T-cell (primary cell): ENCODE data around the gene ASCC1. TPM values are rescaled to one million over a fixed set of nuclear protein-coding genes. Genes with fewer than 3 reads are reported as not detected.
A peak's percentile ranks its signal among the peaks of the same experiment; 100 is the strongest.

ENCODE experiments used
- ATAC-seq, 4 experiments: fragments of 200-7000 bp in 3 of 4; fragments of 150-1000 bp in 1 of 4; cut with Tn5 transposase; replicated peaks in 1 of 4; 1 replicate in 3 of 4; 2 replicates in 1 of 4; pipeline ENCODE4 v1.10.0; 2021; ENCODE audit warnings: moderate library complexity in 3 of 4, mild to moderate bottlenecking in 2 of 4, moderate number of reproducible peaks in 1 of 4
- CTCF ChIA-PET, 2 donors: fragments of 300-600 bp; sonication (Branson Sonifier 250); formaldehyde crosslinking; loops; one replicate each; lab custom pipeline; 2022; ENCODE audit warnings: antibody characterized with exemption in 2 of 2; lab: Charles Lee
- POLR2A ChIA-PET, 2 donors: fragments of 300-600 bp; sonication (Branson Sonifier 250); formaldehyde crosslinking; loops; one replicate each; lab custom pipeline; 2022; ENCODE audit warnings: antibody characterized with exemption in 2 of 2; lab: Charles Lee
- DNase-seq, 35 experiments: peaks; one replicate each; pipeline versions ENCODE4 v3.0.0 to v3.0.0-alpha.2; 2013 to 2023
- H3K27ac ChIP-seq: one replicate; pipeline ENCODE4 v1.5.1; 2013; ENCODE audit warnings: low read length
- H3K27me3 ChIP-seq, 2 experiments: replicated peaks in 1 of 2; 1 replicate in 1 of 2; 2 replicates in 1 of 2; pipeline versions ENCODE4 v1.6.1 to v1.7.0; 2013; ENCODE audit warnings: low read length in 1 of 2, mixed read lengths in 1 of 2; ENCODE audit not compliant: control insufficient read depth in 2 of 2, insufficient read depth in 2 of 2; ENCODE audit errors: extremely low read depth in 1 of 2
- H3K36me3 ChIP-seq, 2 donors: 1 replicate in 1 of 2; 2 replicates in 1 of 2; pipeline versions ENCODE4 v1.6.1 to v1.7.0; 2013; ENCODE audit warnings: low read length in 1 of 2; ENCODE audit not compliant: control insufficient read depth in 2 of 2, insufficient read depth in 1 of 2; ENCODE audit errors: extremely low read depth in 1 of 2
- H3K4me1 ChIP-seq, 2 experiments: 1 replicate in 1 of 2; 2 replicates in 1 of 2; pipeline versions ENCODE4 v1.6.1 to v1.7.0; 2013; ENCODE audit warnings: low read length in 2 of 2, mixed read lengths in 1 of 2; ENCODE audit not compliant: insufficient read depth in 2 of 2, control insufficient read depth in 1 of 2; ENCODE audit errors: extremely low read depth in 1 of 2
- H3K4me3 ChIP-seq, 2 donors: 1 replicate in 1 of 2; 2 replicates in 1 of 2; pipeline versions ENCODE4 v1.5.1 to v1.7.0; 2013; ENCODE audit warnings: mild to moderate bottlenecking in 2 of 2, low read length in 1 of 2, moderate library complexity in 1 of 2; ENCODE audit not compliant: control insufficient read depth in 1 of 2; ENCODE audit errors: extremely low read depth in 1 of 2
- H3K9me3 ChIP-seq: 2 replicates; pipeline ENCODE4 v1.7.0; 2013
- H3K27ac Mint-ChIP-seq, 2 donors: one replicate each; pipeline ENCODE4 v1.8.0; 2020 to 2021; ENCODE audit warnings: mild to moderate bottlenecking in 2 of 2, mixed read lengths in 2 of 2
- H3K27me3 Mint-ChIP-seq, 2 donors: one replicate each; pipeline ENCODE4 v1.8.0; 2021 to 2022; ENCODE audit warnings: mixed read lengths in 2 of 2
- H3K36me3 Mint-ChIP-seq: one replicate; pipeline ENCODE4 v1.8.0; 2021; ENCODE audit warnings: mixed read lengths
- H3K4me1 Mint-ChIP-seq, 3 donors: one replicate each; pipeline ENCODE4 v1.8.0; 2020 to 2022; ENCODE audit warnings: mixed read lengths in 3 of 3, mild to moderate bottlenecking in 1 of 3
- H3K4me3 Mint-ChIP-seq, 3 donors: one replicate each; pipeline ENCODE4 v1.8.0; 2020 to 2022; ENCODE audit warnings: mild to moderate bottlenecking in 3 of 3, mixed read lengths in 3 of 3, moderate library complexity in 3 of 3
- H3K9me3 Mint-ChIP-seq, 3 donors: one replicate each; pipeline ENCODE4 v1.8.0; 2020 to 2022; ENCODE audit warnings: mixed read lengths in 3 of 3
- WGBS: methylation state at CpG from one replicate; pipeline ENCODE4 v1.1.5; 2013; ENCODE audit warnings: missing lambda C conversion rate; ENCODE audit not compliant: insufficient coverage; 5-methylcytosine and 5-hydroxymethylcytosine counted together
- total RNA-seq, 35 experiments: library from RNA in 6 of 35; stranded (reverse) in 6 of 35; fragments of 120-200 nt in 1 of 35; gene quantifications; one replicate each; pipeline versions ENCODE4 v1.2.1 to v1.2.4 and lab custom pipeline; 2013 to 2026

The ASCC1 gene
- total RNA-seq, 5 donors from 2014 or later (not counting 1 experiment from before 2014, with no cell fraction given): 15.7 to 24.1 (median 21.7) TPM

GRCh38 chr10:72081210-72081609, 134.9 kb downstream of the ASCC1 start:
- Histone ChIP-seq H3K27me3 (no peaks in the 10 kb centered on the region), H3K36me3 (peaks cover 8 to 61% of the 10 kb centered on the region in 2 donors), H3K4me3 (peak overlapping the region; percentile 7 to 21), H3K9me3 (no peaks in the 10 kb centered on the region), H3K27ac (peak overlapping the region; percentile 80), H3K4me1 (peaks cover 75 to 100% of the 10 kb centered on the region in 2 experiments)
- Mint-ChIP-seq H3K4me1 (peaks cover 95 to 99% (median 96%) of the 10 kb centered on the region in 3 donors), H3K4me3 (peak overlapping the region; percentile 47 to 96 (median 53)), H3K9me3 (no peaks in the 10 kb centered on the region), H3K27me3 (no peaks in the 10 kb centered on the region), H3K36me3 (peaks cover 37% of the 10 kb centered on the region), H3K27ac (peak overlapping the region; percentile 94 to 99)
- POLR2A ChIA-PET: no interaction called here
- DNase-seq: peak in 1 of 35 experiments; percentile 9
- ATAC-seq: no peak
- 94% methylated on average over 5 of the region's 9 CpGs for WGBS
- CTCF ChIA-PET: no interaction called here

- H3K9me3 ChIP-seq: no peaks in the 10 kb centered on the region
- H3K27me3 ChIP-seq: no peaks in the 10 kb centered on the region
- peaks cover 95 to 99% (median 96%) of the 10 kb centered on the region in 3 donors for H3K4me1 Mint-ChIP-seq
- peaks cover 28% of the 10 kb centered on the region for H3K36me3 Mint-ChIP-seq
- POLR2A ChIA-PET: interaction anchor here (0.6 to 1.3 kb wide), 7 partner anchors 8 to 275 kb away, joined by 3 to 8 read pairs (median 3); partner anchors contain the start of genes SPOCK2 (in 2 of the 2) and DNAJB12 (in 1 of the 2)
- no peaks in the 10 kb centered on the region for H3K27me3 Mint-ChIP-seq
- peak overlapping the region; percentile 80 for H3K27ac ChIP-seq
- no peak for ATAC-seq
- DNase-seq: no peak
- H3K36me3 ChIP-seq: peaks cover 8 to 59% of the 10 kb centered on the region in 2 donors
- CTCF ChIA-PET: interaction anchor here (0.6 to 1.6 kb wide), 4 partner anchors 31 to 1926 kb away, joined by 3 to 7 read pairs (median 4); no protein-coding TSS in a partner anchor
- H3K4me1 ChIP-seq: peaks cover 73 to 100% of the 10 kb centered on the region in 2 experiments
- H3K4me3 ChIP-seq: peak overlapping the region; percentile 34 to 52
- WGBS: 65% methylated on average over 12 of the region's 14 CpGs
- H3K27ac Mint-ChIP-seq: peak overlapping the region; percentile 94 to 99
- peak overlapping the region; percentile 75 to 96 (median 76) for H3K4me3 Mint-ChIP-seq
- no peaks in the 10 kb centered on the region for H3K9me3 Mint-ChIP-seq
Measured at GRCh38 chr10:72080042-72080975, 135.8 kb downstream of the ASCC1 start.

GRCh38 chr10:72079356-72079755, 136.7 kb downstream of the ASCC1 start:
- Histone ChIP-seq H3K9me3 (no peaks in the 10 kb centered on the region), H3K4me1 (peaks cover 63 to 100% of the 10 kb centered on the region in 2 experiments), H3K36me3 (peaks cover 8 to 59% of the 10 kb centered on the region in 2 donors), H3K27ac (peak overlapping the region; percentile 80), H3K4me3 (peak overlapping the region; percentile 34 to 52), H3K27me3 (no peaks in the 10 kb centered on the region)
- peak in 34 of 35 experiments; percentile 59 to 93 (median 82) for DNase-seq
- POLR2A ChIA-PET: interaction anchor here (0.7 to 1.3 kb wide), 7 partner anchors 8 to 252 kb away, joined by 3 to 8 read pairs (median 3); partner anchors contain the start of gene SPOCK2 (in 1 of the 2)
- no peaks in the 10 kb centered on the region for H3K9me3 Mint-ChIP-seq
- H3K36me3 Mint-ChIP-seq: peaks cover 20% of the 10 kb centered on the region
- ATAC-seq: peak; percentile 62 to 68 (median 64)
- no peaks in the 10 kb centered on the region for H3K27me3 Mint-ChIP-seq
- H3K4me3 Mint-ChIP-seq: peak overlapping the region; percentile 75 to 96 (median 76)
- WGBS: 4% methylated on average over 3 of the region's 5 CpGs
- CTCF ChIA-PET: interaction anchor here (0.6 to 1.6 kb wide), 9 partner anchors 29 to 1925 kb away, joined by 3 to 7 read pairs (median 3); no protein-coding TSS in a partner anchor
- peaks cover 95 to 99% (median 96%) of the 10 kb centered on the region in 3 donors for H3K4me1 Mint-ChIP-seq
- H3K27ac Mint-ChIP-seq: peak overlapping the region; percentile 93 to 94

GRCh38 chr10:72077275-72077990, 138.6 kb downstream of the ASCC1 start:
- H3K4me1 Mint-ChIP-seq: peaks cover 93 to 97% (median 93%) of the 10 kb centered on the region in 3 donors
- Histone ChIP-seq H3K27me3 (no peaks in the 10 kb centered on the region), H3K4me3 (no peak overlapping the region), H3K9me3 (no peaks in the 10 kb centered on the region), H3K27ac (peak overlapping the region; percentile 65), H3K4me1 (peaks cover 45 to 99% of the 10 kb centered on the region in 2 experiments), H3K36me3 (peaks cover 10 to 64% of the 10 kb centered on the region in 2 donors)
- 84% methylated on average over 13 of the region's 20 CpGs for WGBS
- CTCF ChIA-PET: interaction anchor here (0.5 to 1.8 kb wide), 2 partner anchors 29 to 1950 kb away, joined by 4 to 8 read pairs; no protein-coding TSS in a partner anchor
- H3K27ac Mint-ChIP-seq: peak overlapping the region; percentile 66 to 91
- peak overlapping the region; percentile 29 to 96 (median 49) for H3K4me3 Mint-ChIP-seq
- no peak for ATAC-seq
- no peaks in the 10 kb centered on the region for H3K27me3 Mint-ChIP-seq
- H3K36me3 Mint-ChIP-seq: peaks cover 24% of the 10 kb centered on the region
- POLR2A ChIA-PET: interaction anchor here (0.6 to 1.1 kb wide), 2 partner anchors 45 kb away, joined by 5 to 6 read pairs; no protein-coding TSS in a partner anchor
- no peaks in the 10 kb centered on the region for H3K9me3 Mint-ChIP-seq
- no peak for DNase-seq

GRCh38 chr10:72076756-72077155, 139.3 kb downstream of the ASCC1 start:
- Mint-ChIP-seq H3K27me3 (no peaks in the 10 kb centered on the region), H3K4me1 (peaks cover 90 to 95% (median 92%) of the 10 kb centered on the region in 3 donors), H3K4me3 (peak overlapping the region; percentile 17 to 96 (median 49)), H3K27ac (peak overlapping the region; percentile 85 to 91), H3K9me3 (no peaks in the 10 kb centered on the region), H3K36me3 (peaks cover 29% of the 10 kb centered on the region)
- Histone ChIP-seq H3K9me3 (no peaks in the 10 kb centered on the region), H3K27me3 (no peaks in the 10 kb centered on the region), H3K36me3 (peaks cover 13 to 64% of the 10 kb centered on the region in 2 donors), H3K4me3 (no peak overlapping the region), H3K27ac (peak overlapping the region; percentile 65), H3K4me1 (peaks cover 40 to 99% of the 10 kb centered on the region in 2 experiments)
- no CpG with 5 or more reads among the region's 5 CpGs for WGBS
- POLR2A ChIA-PET: interaction anchor here (0.5 to 1.1 kb wide), 3 partner anchors 46 to 48 kb away, joined by 5 to 6 read pairs (median 6); no protein-coding TSS in a partner anchor
- no peak for ATAC-seq
- CTCF ChIA-PET: interaction anchor here in 1 of 2 donors (1.8 kb wide), 1 partner anchor 28 kb away, joined by 8 read pairs; no protein-coding TSS in a partner anchor
- no peak for DNase-seq
